SK-N-MC (cell line): ENCODE measurements around the gene NYAP2.
A peak's percentile ranks its signal among the peaks of the same experiment; 100 is the strongest.

Source experiments
- DNase-seq: peaks from one replicate; pipeline ENCODE4 v3.0.0-alpha.2; 2011; ENCODE audit warnings: low read depth, low spot score
- H3K27ac ChIP-seq: fragments of 200-600 bp; sonication (generic); 2 replicates; pipeline ENCODE4 v1.5.1; 2016; ENCODE audit warnings: mixed run types
- H3K36me3 ChIP-seq: fragments of 200-600 bp; sonication (generic); 2 replicates; pipeline ENCODE4 v1.6.1; 2017; ENCODE audit warnings: antibody characterized with exemption, low read length, mixed read lengths; ENCODE audit not compliant: insufficient read depth
- H3K4me3 ChIP-seq: fragments of 200-600 bp; sonication (generic); 2 replicates; pipeline ENCODE4 v1.5.1; 2016
- H3K9ac ChIP-seq: fragments of 200-600 bp; sonication (generic); 2 replicates; pipeline ENCODE4 v1.8.0; 2017; ENCODE audit warnings: mixed run types, mixed read lengths; ENCODE audit not compliant: insufficient read length
- H3K9me3 ChIP-seq: fragments of 200-600 bp; sonication (generic); 2 replicates; pipeline ENCODE4 v1.6.1; 2017; ENCODE audit warnings: low read depth, mild to moderate bottlenecking, antibody characterized with exemption, low read length, moderate library complexity, mixed read lengths
- EZH2 ChIP-seq: fragments of 200-600 bp; sonication (generic); IDR thresholded peaks from one replicate; pipeline ENCODE4 v1.6.1; 2017; ENCODE audit warnings: antibody characterized with exemption
- FOXP2 ChIP-seq: optimal IDR thresholded peaks from 2 replicates; pipeline ENCODE3; 2011; ENCODE audit warnings: mild to moderate bottlenecking, moderate library complexity; ENCODE audit not compliant: insufficient read depth; ENCODE audit errors: extremely low read length, control extremely low read depth
- POLR2AphosphoS5 ChIP-seq: IDR thresholded peaks from 2 replicates; pipeline ENCODE4 v1.6.1; 2012; ENCODE audit warnings: mild to moderate bottlenecking, low read depth, low read length, borderline replicate concordance

NYAP2 gene

DNA sequence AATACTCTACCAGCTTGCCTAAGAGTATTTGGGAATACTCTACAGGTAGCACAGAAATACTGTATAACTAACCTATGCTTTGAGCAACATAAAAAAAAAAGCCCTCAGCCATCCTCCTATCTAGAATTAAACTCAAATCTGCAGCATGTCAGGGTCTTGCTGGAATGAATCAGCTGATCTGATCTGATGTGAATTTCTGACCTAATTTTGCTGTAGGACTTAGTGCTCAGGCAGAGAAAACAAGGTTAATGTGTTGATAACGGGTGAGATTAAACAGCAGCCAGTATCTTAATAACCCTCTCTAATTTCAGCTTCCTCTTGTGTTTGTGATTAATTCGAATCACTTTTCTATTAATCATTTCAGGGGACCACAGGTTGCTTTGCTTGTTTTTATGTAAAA lies 16.3 kb downstream of the NYAP2 start:
- Histone ChIP-seq H3K9ac (no peak overlapping the region), H3K4me3 (no peak overlapping the region), H3K27ac (no peak overlapping the region), H3K36me3 (no peaks in the 10 kb centered on the region), H3K9me3 (no peaks in the 10 kb centered on the region)
- no peak for DNase-seq
- TF ChIP-seq EZH2 (no peak), FOXP2 (no peak), POLR2AphosphoS5 (no peak)

DNA sequence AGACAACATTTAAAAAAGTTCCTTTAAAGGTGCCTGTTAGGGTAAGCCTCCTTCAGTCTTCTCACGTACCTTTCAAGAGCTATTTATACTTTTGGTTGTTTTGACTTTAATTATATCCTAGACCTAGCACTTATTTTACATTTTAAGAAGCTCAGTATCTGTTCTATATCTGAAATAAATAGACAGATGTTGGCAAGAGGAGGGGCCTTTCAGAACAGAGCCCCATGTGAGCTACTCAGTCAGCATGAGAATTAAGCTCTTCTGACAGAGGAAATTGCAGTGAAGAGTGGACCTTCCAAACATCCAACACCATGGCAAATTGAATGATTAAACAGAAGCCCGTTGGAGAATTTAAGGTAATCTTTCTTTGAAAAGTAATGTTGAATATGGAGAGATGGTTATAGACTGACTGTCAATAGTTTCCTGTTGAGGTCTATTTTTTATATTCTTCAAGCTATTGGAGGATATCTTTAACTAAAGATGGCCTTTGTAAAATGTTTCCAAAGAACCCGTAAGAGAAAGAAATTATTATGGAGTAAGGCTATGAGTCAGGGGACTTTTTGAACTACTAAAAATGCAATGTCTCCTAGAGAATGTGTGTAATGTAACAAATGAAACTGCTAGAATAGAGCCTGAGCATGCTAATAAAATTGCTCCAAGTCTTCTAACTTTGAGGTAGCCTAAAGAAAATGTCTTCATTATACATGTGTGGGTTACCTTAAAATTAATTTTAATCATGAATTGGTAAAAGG lies 17.3 kb downstream of the NYAP2 start:
- Histone ChIP-seq H3K36me3 (no peaks in the 10 kb centered on the region), H3K9me3 (no peaks in the 10 kb centered on the region), H3K9ac (no peak overlapping the region), H3K4me3 (no peak overlapping the region), H3K27ac (no peak overlapping the region)
- no peak for DNase-seq
- no peak for TF ChIP-seq FOXP2
- no peak for TF ChIP-seq EZH2
- no peak for TF ChIP-seq POLR2AphosphoS5

DNA sequence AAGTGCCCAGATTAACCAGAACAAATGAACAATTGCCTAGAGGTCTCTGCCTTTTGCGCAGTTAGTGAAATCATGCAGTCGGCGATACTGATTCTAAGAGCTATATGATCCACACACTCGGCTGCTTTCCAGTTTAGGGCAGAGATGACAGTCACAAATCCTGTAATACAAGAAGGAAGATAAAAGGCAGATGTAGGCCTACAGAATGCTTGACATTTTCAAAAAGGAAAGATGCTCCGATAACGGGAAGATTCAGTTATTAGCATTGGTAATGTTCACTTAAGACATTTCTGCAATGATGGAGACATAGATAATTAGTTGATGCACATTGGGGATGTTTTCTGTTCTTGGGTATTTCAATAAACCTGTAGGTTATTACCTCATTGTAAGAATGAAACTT lies 19.5 kb downstream of the NYAP2 start:
- no peak for DNase-seq
- Histone ChIP-seq H3K9ac (no peak overlapping the region), H3K4me3 (no peak overlapping the region), H3K27ac (no peak overlapping the region), H3K9me3 (no peaks in the 10 kb centered on the region), H3K36me3 (no peaks in the 10 kb centered on the region)
- TF ChIP-seq POLR2AphosphoS5 (no peak), FOXP2 (no peak), EZH2 (no peak)

DNA sequence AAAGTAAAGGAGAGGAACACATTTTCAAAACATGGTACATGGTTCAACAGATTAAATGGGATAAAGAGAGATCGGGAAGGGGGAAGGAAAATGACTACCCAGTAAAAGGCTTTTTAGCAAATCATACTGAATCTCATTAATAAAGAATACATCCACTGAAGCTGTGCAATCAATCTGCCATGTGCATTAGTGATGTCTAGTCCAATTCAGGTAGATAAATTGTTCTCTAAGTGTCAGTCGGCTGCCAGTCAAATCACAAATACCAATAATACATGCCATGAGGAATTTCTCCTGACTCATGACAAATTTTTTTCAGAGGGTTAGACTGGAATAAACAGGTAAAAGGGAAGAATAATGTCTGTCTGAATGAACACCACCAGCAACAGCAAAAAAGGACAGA lies 22.6 kb downstream of the NYAP2 start:
- no peak for DNase-seq
- Histone ChIP-seq H3K4me3 (no peak overlapping the region), H3K27ac (no peak overlapping the region), H3K9ac (no peak overlapping the region), H3K36me3 (no peaks in the 10 kb centered on the region), H3K9me3 (no peaks in the 10 kb centered on the region)
- no peak for TF ChIP-seq EZH2
- no peak for TF ChIP-seq POLR2AphosphoS5
- TF ChIP-seq FOXP2, result no peak

DNA sequence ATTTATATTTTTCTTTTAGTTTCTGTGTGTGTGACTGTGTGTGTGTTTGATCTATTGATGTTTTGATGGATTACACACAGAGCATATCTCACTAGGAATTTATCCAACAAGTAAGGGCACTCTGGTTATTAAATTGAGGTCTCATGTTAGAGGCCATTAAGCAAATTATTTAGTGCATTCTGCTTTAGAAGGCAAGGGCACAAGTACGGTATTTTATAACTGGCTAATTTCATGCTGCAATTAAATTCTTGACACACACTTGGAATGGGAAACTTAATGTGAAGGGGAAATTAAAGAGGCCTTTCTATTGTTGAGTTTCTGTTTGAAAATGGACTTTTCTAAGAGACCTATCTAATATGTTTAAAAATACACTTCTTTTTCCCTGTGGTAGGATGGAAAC lies 25.8 kb downstream of the NYAP2 start:
- Histone ChIP-seq H3K27ac (no peak overlapping the region), H3K9me3 (no peaks in the 10 kb centered on the region), H3K4me3 (no peak overlapping the region), H3K36me3 (no peaks in the 10 kb centered on the region), H3K9ac (no peak overlapping the region)
- no peak for DNase-seq
- TF ChIP-seq FOXP2 (no peak), EZH2 (no peak), POLR2AphosphoS5 (no peak)

DNA sequence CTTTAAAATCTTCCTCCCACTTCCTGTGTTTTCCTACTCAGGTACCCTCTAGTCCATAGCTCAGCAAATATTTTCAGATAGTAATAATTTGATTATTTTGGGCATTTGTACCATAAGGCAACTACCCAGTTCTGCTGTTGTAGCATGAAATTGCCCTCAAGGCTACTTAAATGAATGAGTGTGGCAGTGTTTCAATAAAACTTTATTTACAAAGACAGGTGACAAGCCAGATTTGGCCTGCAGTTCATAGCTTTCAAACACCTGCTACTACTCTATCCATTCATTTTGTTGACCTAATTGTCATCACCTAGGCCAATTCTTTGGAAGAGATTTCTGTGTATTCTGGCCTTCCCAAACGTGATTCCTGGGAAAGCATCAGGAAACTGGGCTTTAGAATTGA lies 28.9 kb downstream of the NYAP2 start:
- H3K9ac ChIP-seq, result no peak overlapping the region
- H3K4me3 ChIP-seq, result no peak overlapping the region
- no peaks in the 10 kb centered on the region for H3K36me3 ChIP-seq
- no peak for TF ChIP-seq FOXP2
- TF ChIP-seq EZH2, result no peak
- no peak for TF ChIP-seq POLR2AphosphoS5
- no peaks in the 10 kb centered on the region for H3K9me3 ChIP-seq
- no peak for DNase-seq
- H3K27ac ChIP-seq, result no peak overlapping the region

DNA sequence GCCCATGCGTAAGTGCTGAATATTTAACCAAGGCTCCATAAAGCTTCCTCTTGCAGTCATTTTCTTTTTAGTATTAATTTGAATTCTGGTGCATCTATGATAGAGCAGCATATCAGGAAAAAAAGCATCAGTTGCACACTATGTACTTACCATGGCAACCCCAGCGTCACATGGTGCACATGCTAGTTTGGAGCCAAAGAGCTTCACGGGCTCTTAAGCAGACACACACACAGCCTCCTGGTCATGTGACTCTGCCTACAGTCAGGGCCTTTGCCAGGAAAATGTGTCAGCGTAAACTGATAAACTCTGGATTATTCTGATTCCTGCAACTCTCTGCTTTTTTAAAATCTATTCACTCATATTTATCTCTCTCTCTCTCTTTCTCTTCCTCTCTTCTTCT lies 30.2 kb downstream of the NYAP2 start:
- no peaks in the 10 kb centered on the region for H3K36me3 ChIP-seq
- no peaks in the 10 kb centered on the region for H3K9me3 ChIP-seq
- H3K9ac ChIP-seq, result no peak overlapping the region
- H3K27ac ChIP-seq, result peak overlapping the region; percentile 67; the same call in 1 of the 2 replicates
- DNase-seq, result no peak
- no peak overlapping the region for H3K4me3 ChIP-seq
- TF ChIP-seq FOXP2, result no peak
- TF ChIP-seq EZH2, result no peak
- TF ChIP-seq POLR2AphosphoS5, result no peak

DNA sequence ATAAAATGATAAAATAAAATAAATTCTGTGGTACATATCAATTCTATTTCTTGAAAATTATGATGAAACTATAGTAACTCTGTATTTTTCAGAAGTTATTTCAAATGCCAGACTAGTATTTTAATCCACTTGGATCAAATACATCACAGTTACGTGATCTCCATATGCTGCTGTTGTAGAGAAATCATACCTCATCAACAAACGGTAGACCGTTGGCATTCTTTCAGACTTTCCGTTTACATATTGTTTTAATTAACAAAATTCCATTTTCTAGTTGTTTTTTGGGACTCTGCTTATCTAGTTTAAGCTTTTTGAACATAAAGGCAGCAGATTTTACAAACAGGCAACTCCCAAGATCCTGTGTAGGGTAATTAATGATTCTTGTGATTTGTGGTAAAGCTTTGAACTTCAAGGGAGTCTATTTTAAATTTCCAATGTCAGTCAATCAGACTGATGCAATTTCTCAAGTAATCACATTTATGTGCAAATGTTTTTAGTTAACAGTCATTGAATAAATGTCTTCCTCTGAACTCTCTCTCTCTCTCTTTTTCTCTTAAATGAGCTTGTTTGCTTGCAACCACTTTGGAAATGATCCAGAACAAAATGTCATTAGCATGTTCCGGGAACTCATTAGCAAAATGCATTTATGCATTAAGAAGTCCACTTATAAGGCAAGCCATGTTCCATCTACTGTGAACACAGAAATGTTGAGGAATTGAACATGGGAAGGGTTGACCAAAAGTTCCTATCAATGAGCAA lies 31.8 kb downstream of the NYAP2 start:
- H3K27ac ChIP-seq, result peak overlapping the region; percentile 67
- DNase-seq, result no peak
- peak overlapping the region; percentile 11 for H3K9ac ChIP-seq
- peak overlapping the region; percentile 17; the same call in 1 of the 2 replicates for H3K4me3 ChIP-seq
- no peaks in the 10 kb centered on the region for H3K9me3 ChIP-seq
- no peaks in the 10 kb centered on the region for H3K36me3 ChIP-seq
- TF ChIP-seq POLR2AphosphoS5 (no peak), FOXP2 (no peak), EZH2 (no peak)

DNA sequence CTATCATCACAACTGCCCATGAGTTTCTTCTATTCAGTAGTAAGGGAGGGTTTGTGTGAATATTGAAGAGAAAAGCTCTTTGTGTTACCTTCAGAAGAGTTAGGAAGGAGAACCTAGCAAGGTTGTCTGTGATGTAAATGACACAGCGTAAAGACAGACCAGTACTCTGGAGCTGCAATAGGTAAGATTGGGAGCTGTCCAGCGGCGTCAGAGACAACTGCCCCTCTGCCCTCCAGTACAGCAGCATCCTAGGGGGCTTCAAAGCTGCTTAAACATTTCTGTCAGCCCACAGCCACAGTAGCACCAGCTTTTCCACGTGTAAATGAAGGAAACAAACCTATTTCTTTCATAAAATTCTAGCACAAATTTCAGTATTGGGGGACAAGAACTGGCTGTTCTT lies 34.5 kb downstream of the NYAP2 start:
- Histone ChIP-seq H3K9ac (no peak overlapping the region), H3K36me3 (no peaks in the 10 kb centered on the region), H3K27ac (no peak overlapping the region), H3K9me3 (no peaks in the 10 kb centered on the region), H3K4me3 (no peak overlapping the region)
- no peak for TF ChIP-seq EZH2
- TF ChIP-seq POLR2AphosphoS5, result no peak
- TF ChIP-seq FOXP2, result no peak
- DNase-seq, result no peak
